ENCODE measurements around the gene TMEM212.

DNA sequence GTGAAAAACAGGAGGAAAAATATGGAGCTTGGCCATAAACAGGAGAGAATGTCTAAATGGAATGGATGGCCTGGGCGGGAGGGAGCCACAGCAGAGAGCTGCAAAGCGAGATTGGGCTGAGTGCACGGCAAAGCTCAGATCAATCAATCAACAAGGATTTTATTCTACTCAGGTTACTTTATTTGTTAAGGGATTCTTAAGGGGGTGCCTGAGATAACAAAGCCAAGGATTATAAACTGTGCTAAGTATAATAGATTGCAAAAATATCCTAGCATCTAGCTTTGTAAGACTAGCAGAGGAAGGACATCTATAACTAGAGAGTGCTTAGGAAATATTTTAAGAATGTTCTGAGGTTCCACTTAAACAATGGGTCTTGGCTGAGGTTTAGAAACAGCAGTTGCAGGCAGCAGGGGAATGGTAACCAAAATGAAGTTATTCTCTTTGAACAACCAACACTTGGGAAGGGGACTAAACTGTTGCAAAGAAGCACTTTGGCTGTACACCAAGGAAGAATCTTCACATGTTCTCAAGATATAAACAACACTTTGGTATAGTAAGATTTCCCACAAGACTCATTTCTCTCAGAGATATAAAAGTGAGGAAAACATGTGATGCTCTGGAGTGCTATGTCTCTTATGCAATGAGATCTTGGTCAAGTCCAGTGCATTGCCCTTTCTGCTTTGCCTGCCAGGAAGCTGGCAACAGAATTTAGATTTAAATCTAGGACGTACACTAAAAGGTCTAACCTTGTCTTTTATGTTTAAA is 35.5 kb downstream of the TMEM212 start:
- TF ChIP-seq, protein P1, sequence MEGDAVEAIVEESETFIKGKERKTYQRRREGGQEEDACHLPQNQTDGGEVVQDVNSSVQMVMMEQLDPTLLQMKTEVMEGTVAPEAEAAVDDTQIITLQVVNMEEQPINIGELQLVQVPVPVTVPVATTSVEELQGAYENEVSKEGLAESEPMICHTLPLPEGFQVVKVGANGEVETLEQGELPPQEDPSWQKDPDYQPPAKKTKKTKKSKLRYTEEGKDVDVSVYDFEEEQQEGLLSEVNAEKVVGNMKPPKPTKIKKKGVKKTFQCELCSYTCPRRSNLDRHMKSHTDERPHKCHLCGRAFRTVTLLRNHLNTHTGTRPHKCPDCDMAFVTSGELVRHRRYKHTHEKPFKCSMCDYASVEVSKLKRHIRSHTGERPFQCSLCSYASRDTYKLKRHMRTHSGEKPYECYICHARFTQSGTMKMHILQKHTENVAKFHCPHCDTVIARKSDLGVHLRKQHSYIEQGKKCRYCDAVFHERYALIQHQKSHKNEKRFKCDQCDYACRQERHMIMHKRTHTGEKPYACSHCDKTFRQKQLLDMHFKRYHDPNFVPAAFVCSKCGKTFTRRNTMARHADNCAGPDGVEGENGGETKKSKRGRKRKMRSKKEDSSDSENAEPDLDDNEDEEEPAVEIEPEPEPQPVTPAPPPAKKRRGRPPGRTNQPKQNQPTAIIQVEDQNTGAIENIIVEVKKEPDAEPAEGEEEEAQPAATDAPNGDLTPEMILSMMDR (optimal IDR thresholded peaks at IDR 0.05 in 1 of 3, IDR thresholded peaks at IDR 0.05 in 1 of 3, conservative IDR thresholded peaks at IDR 0.05 in 1 of 3; ENCODE audit: extremely low read depth in 1 of 3, insufficient read depth in 2 of 3, low read length in 3 of 3), result no peak
- TF ChIP-seq EZH2 (IDR thresholded peaks at IDR 0.05; ENCODE audit: low read length), result no peak
